Brain microvascular endothelial cell (primary cell): ENCODE results near the gene ZCCHC9.

Source experiments
- DNase-seq: peaks from one replicate; pipeline ENCODE4 v3.0.0-alpha.2; 2020
- H3K27ac ChIP-seq: fragments of 250-450 bp; sonication (Bioruptor Pico); 2 replicates; pipeline ENCODE4 v1.5.1; 2020; ENCODE audit warnings: mild to moderate bottlenecking, moderate library complexity
- H3K27me3 ChIP-seq: fragments of 250-450 bp; sonication (Bioruptor Pico); replicated peaks from 2 replicates; pipeline ENCODE4 v1.5.1; 2020; ENCODE audit warnings: mild to moderate bottlenecking
- H3K36me3 ChIP-seq: fragments of 250-450 bp; sonication (Bioruptor Pico); replicated peaks from 2 replicates; pipeline ENCODE4 v1.5.1; 2020; ENCODE audit warnings: mild to moderate bottlenecking
- H3K4me3 ChIP-seq: 2 replicates; pipeline ENCODE4 v1.5.1; 2011; ENCODE audit warnings: low read depth, mild to moderate bottlenecking, control low read depth, low read length, moderate library complexity
- in situ Hi-C: cut with HindIII; loops from 2 replicates; pipeline ENCODE4 v1.10.0; 2017; ENCODE audit warnings: low sequenced_read_pairs, low pct_ligation_motif_present
- TF ChIP-seq, protein P1 (sequence below): IDR thresholded peaks from 2 replicates; pipeline ENCODE4 v1.5.1; 2011; ENCODE audit warnings: low read depth, mild to moderate bottlenecking, moderate library complexity, low read length, control low read depth, inconsistent platforms; ENCODE audit errors: missing control alignments

ZCCHC9 gene, protein sequence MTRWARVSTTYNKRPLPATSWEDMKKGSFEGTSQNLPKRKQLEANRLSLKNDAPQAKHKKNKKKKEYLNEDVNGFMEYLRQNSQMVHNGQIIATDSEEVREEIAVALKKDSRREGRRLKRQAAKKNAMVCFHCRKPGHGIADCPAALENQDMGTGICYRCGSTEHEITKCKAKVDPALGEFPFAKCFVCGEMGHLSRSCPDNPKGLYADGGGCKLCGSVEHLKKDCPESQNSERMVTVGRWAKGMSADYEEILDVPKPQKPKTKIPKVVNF

DNA sequence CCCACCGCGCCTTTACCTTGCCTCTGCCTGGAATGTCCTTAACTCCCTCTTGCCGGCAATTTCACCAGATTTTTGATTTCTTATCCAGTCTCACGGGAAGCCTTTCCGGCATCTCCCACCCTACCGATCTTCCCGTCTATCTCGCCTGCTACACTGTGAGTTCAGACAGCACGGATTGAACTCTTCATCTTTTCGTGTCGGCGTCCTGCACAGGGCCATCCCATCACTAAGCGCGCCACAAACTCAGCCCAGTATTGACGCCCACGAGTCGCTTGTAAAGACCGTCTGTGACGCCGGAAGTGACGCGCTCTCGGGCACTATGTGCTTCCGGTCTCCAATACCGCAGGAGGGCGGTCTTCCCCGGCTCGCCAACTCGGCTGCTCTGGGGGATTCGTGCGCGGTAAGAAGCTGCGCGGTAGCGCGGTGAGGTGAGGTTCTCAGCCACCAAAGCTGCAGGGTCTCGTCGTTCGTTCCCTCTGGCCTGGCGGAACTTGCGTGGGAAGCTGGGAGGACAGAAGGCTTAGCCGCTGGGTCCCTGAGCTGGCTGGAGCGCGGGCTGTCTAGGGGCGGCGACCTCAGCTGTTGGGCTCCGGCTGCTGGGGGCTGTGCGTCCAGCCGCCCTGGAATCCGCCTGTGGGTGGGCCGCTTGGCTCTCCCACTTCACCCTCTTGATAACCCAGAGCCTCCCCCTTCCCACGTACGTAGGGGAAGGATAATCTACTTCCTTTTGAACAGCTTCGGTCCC lies at the start of gene ZCCHC9:
TSS of gene ZCCHC9 (plus strand) at position 317 of the 745 bp plus-strand sequence. CDS start 3,171 bp downstream, outside the sequence.
- Histone ChIP-seq H3K27ac (peak within 1 kb of the TSS; percentile 96), H3K4me3 (peak within 1 kb of the TSS; percentile 94), H3K36me3 (peaks cover 7% of the 10 kb centered on the region), H3K27me3 (no peaks in the 10 kb centered on the region)
- TF ChIP-seq, protein P1, sequence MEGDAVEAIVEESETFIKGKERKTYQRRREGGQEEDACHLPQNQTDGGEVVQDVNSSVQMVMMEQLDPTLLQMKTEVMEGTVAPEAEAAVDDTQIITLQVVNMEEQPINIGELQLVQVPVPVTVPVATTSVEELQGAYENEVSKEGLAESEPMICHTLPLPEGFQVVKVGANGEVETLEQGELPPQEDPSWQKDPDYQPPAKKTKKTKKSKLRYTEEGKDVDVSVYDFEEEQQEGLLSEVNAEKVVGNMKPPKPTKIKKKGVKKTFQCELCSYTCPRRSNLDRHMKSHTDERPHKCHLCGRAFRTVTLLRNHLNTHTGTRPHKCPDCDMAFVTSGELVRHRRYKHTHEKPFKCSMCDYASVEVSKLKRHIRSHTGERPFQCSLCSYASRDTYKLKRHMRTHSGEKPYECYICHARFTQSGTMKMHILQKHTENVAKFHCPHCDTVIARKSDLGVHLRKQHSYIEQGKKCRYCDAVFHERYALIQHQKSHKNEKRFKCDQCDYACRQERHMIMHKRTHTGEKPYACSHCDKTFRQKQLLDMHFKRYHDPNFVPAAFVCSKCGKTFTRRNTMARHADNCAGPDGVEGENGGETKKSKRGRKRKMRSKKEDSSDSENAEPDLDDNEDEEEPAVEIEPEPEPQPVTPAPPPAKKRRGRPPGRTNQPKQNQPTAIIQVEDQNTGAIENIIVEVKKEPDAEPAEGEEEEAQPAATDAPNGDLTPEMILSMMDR = peak; percentile 39
- in situ Hi-C loops = no loop called here
- DNase-seq = peak; percentile 94

DNA sequence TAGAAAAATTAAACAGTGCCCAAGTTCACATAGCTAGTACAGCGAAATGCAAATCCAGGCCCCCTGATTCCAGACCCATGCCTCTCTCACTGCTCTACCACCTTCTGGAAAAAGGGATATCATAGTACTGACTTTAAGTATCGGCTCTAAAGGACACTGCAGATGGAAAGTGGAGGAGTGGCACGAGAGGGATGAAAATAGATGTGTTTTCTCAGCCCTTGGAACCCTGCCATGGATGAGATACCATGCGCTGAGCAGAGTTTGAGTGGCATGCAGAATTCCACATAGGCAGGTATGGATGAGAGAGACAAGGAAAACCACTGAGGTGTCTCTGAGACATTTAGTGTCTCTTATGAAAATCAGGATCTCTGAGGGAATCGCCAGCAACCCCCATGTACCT lies 49.5 kb upstream of the ZCCHC9 start:
- in situ Hi-C loops = no loop called here

DNA sequence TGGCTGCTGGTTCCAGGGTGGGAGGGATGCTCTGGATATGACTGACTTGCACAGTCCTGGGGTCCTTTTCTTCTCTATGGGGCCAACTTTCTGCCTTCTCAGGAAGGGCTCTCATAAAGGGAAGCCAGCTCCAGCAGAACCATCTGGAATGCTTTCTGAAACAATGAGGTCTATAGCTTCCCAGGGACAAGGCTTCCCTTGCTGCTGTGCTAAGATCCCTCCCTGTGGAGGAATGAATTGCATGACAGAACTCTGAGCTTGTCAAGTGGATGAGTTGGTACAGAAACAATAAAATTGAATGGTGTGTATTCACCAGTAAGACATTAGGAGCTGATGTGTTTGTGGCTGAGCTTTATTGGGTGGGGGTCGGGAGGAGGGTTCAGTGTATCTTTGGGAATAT lies 48.5 kb upstream of the ZCCHC9 start:
- no peaks in the 10 kb centered on the region for H3K27me3 ChIP-seq
- no peak overlapping the region for H3K4me3 ChIP-seq
- DNase-seq = no peak
- no peaks in the 10 kb centered on the region for H3K36me3 ChIP-seq
- TF ChIP-seq, protein P1 = no peak
- H3K27ac ChIP-seq = no peak overlapping the region
- in situ Hi-C loops = no loop called here

More for the DNA sequence above, 49.5 kb upstream of the ZCCHC9 start:
- Histone ChIP-seq H3K27ac (no peak overlapping the region), H3K4me3 (no peak overlapping the region), H3K27me3 (no peaks in the 10 kb centered on the region), H3K36me3 (no peaks in the 10 kb centered on the region)
- DNase-seq = no peak
- TF ChIP-seq, protein P1 = no peak

DNA sequence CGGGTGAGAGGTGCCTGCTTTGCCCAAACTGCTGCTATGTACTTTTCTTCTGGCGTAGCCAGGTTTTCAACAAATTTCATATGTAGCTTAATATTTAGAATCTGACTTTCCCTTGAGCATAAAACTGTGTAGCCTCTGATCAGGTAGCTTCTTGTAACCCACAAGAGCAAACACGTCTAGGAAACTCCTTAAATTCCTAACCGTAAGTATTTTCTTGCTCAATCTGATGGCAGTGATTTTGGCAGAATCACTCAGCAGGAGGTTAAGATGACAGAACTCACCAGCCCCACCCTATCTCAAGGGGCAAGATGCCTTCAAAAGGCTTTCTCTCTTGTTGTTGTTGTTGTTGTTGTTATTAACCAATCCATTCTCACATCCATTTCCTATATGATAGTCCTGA lies 47.5 kb upstream of the ZCCHC9 start:
- in situ Hi-C loops = no loop called here
- Histone ChIP-seq H3K27me3 (no peaks in the 10 kb centered on the region), H3K4me3 (no peak overlapping the region), H3K27ac (no peak overlapping the region), H3K36me3 (no peaks in the 10 kb centered on the region)
- DNase-seq = no peak
- TF ChIP-seq, protein P1 = no peak

DNA sequence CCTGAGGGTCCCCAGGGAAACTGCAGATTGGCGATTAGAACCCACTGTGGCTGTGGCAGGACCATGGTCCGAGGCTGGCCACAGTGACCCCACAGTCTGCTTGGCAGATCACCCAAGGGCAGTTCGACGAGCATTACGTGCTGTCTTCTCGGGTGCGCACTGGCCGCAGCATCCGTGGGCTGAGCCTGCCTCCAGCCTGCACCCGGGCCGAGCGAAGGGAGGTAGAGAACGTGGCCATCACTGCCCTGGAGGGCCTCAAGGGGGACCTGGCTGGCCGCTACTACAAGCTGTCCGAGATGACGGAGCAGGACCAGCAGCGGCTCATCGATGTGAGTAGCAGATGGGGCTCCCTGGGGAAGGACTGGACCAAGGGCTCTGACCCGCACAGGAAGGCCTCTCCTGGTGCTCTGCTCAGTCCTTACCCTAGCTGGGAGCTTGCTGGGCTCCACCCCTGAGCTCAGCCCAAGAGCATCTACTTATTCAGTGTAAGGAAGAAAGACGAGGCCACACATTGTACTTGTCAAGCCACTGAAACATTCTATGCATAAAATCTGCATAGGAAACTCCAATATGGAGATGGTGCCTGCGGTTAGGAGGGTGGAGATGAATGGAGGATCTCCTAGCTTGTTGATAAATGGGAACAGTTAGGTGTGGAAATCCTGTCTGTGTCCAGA lies 46.4 kb upstream of the ZCCHC9 start:
- Histone ChIP-seq H3K4me3 (no peak overlapping the region), H3K27me3 (no peaks in the 10 kb centered on the region), H3K27ac (no peak overlapping the region), H3K36me3 (no peaks in the 10 kb centered on the region)
- TF ChIP-seq, protein P1 = no peak
- in situ Hi-C loops = no loop called here
- no peak for DNase-seq
